Measurements from ENCODE around the gene SAMD4B.
A peak's percentile ranks its signal among the peaks of the same experiment; 100 is the strongest.

Gene SAMD4B

DNA sequence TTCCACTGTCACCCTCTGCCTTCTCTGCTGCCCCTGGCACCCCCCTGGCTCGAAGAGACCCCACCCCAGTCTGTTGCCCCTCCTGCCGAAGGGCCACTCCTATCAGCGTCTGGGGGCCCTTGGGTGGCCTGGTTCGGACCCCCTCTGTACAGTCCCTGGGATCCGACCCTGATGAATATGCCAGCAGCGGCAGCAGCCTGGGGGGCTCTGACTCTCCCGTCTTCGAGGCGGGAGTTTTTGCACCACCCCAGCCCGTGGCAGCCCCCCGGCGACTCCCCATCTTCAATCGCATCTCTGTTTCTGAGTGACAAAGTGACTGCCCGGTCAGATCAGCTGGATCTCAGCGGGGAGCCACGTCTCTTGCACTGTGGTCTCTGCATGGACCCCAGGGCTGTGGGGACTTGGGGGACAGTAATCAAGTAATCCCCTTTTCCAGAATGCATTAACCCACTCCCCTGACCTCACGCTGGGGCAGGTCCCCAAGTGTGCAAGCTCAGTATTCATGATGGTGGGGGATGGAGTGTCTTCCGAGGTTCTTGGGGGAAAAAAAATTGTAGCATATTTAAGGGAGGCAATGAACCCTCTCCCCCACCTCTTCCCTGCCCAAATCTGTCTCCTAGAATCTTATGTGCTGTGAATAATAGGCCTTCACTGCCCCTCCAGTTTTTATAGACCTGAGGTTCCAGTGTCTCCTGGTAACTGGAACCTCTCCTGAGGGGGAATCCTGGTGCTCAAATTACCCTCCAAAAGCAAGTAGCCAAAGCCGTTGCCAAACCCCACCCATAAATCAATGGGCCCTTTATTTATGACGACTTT lies 66.4 kb downstream of the SAMD4B start:
- Histone ChIP-seq H3K9ac (ENCODE audit: low read depth, low read length, poor library complexity) (no peak overlapping the region), H2BK5ac (ENCODE audit: low read length) (no peak overlapping the region), H4K91ac (ENCODE audit: low read depth, low read length, poor library complexity) (no peak overlapping the region), H3K79me1 (ENCODE audit: low read depth, low read length) (no peaks in the 10 kb centered on the region), H2AK5ac (ENCODE audit: low read depth, low read length) (peak overlapping the region; percentile 40), H3K4me1 (ENCODE audit: control insufficient read depth in 2 of 2, insufficient read depth in 1 of 2, low read depth in 1 of 2, low read length in 2 of 2) (peaks cover 18 to 31% of the 10 kb centered on the region in 2 donors), H3K23ac (ENCODE audit: low read depth, low read length, poor library complexity) (no peak overlapping the region), H3K18ac (ENCODE audit: low read length) (peak overlapping the region; percentile 81), H3K27ac (replicated peaks; ENCODE audit: low read length) (no peak overlapping the region), H2BK120ac (ENCODE audit: low read depth, low read length) (no peak overlapping the region), H3K27me3 (ENCODE audit: control insufficient read depth in 3 of 3, insufficient read depth in 3 of 3, low read depth in 1 of 3, low read length in 3 of 3) (peaks cover 0 to 24% (median 0%) of the 10 kb centered on the region in 3 experiments), H2BK12ac (ENCODE audit: low read length) (no peak overlapping the region), H2AFZ (ENCODE audit: low read length) (no peak overlapping the region), H3K4me3 (ENCODE audit: low read length in 2 of 2) (no peak overlapping the region), H3K4ac (ENCODE audit: low read length) (peak overlapping the region; percentile 27), H3K9me3 (replicated peaks in 1 of 2; ENCODE audit: control insufficient read depth in 2 of 2, insufficient read depth in 1 of 2, low read depth in 1 of 2, low read length in 2 of 2) (no peaks in the 10 kb centered on the region), H3K4me2 (ENCODE audit: insufficient read depth, low read length, poor library complexity, severe bottlenecking) (no peak overlapping the region), H2BK15ac (ENCODE audit: low read length) (peak overlapping the region; percentile 27), H3K36me3 (replicated peaks in 1 of 2; ENCODE audit: control insufficient read depth in 2 of 2, insufficient read depth in 2 of 2, low read length in 2 of 2) (peaks cover 0 to 6% of the 10 kb centered on the region in 2 donors), H3K14ac (ENCODE audit: low read length) (no peak overlapping the region), H4K8ac (ENCODE audit: low read depth, low read length) (no peak overlapping the region)
- WGBS, 2 donors (ENCODE audit: extremely low coverage in 2 of 2, insufficient read length in 2 of 2, insufficient replicate concordance in 1 of 2), result no CpG with 5 or more reads among the region's 20 CpGs
- DNase-seq (ENCODE audit: low spot score), result no peak

DNA sequence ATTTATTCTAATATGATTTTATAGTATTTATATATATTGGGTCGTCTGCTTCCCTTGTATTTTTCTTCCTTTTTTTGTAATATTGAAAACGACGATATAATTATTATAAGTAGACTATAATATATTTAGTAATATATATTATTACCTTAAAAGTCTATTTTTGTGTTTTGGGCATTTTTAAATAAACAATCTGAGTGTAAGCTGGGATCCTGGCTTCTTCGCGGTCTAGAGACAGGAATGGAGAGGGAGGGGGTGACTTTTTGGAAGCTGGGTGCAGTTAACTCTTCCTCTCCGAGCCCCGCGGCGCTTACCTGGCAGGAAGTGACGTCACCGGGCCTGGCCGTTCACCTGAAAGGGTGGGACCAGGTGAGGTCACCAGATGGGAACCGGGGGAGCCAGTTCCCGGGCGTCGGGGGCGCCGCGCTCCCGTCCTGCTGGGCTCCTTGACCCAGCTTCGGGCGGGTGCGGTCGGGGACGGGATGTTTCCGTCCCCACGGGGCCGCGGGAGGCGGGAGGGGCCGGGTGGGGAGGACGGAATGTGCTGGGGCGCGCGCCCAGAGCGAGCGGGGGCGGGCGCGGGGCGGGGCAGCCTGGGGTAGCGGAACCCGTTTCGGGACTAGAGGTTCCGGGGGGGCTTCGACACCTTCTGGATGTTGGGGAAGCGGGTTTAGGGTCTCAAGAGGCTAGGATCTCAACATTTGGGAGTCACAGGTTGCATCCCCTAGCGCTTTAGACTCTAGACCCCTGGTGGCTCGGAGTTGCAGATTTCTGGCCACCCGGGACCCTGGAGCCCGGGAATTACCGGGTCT lies 67.2 kb downstream of the SAMD4B start:
- peak overlapping the region; percentile 50 for H2AFZ ChIP-seq (ENCODE audit: low read length)
- DNase-seq (ENCODE audit: low spot score), result no peak
- no CpG with 5 or more reads among the region's 52 CpGs for WGBS, 2 donors (ENCODE audit: extremely low coverage in 2 of 2, insufficient read length in 2 of 2, insufficient replicate concordance in 1 of 2)

DNA sequence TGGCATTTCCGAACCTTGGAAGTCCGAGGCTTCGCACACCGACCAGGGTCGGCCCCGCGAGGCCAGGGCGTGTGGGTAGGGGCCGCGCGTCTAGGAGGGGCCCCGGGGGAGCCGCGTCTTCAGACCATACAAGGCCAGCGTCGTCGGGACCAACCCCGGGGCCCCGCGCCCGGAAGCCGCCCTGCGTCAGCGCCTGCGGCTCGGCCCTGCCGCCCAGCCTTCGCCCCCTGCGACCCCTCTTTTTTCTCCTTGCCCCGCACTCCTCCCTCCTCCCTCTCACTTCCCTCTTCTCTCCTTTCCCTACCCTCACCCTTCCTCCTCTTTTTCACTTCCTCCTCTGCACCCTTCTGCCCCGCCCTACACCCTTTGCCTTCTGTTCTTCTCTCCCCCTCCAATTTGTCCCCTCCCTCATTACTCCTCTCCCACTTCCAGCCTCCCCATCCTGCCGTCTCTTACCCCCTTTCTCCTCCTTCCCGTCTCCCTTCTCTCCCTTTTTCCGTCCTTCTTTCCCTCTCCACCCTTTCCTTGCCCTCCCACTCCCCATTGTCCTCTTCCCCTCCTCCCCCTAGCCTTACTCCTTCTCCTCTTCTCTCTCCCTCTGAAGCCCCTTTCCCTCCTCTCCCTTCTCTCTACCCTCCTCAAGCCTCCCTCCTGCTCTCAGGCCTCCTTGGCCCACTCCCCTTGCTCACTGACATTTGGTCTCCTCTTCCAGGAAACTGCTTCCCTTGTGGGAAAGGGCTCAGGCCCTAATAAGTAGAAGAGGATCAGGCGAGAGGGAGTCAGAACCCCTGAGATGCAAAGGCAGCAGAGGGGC lies 68.0 kb downstream of the SAMD4B start:
- Histone ChIP-seq H3K4ac (ENCODE audit: low read length) (no peak overlapping the region), H3K4me3 (ENCODE audit: low read length in 2 of 2) (peak overlapping the region; percentile 10 to 79), H3K36me3 (replicated peaks in 1 of 2; ENCODE audit: control insufficient read depth in 2 of 2, insufficient read depth in 2 of 2, low read length in 2 of 2) (peaks cover 4 to 16% of the 10 kb centered on the region in 2 donors), H2BK15ac (ENCODE audit: low read length) (peak overlapping the region; percentile 89), H3K4me2 (ENCODE audit: insufficient read depth, low read length, poor library complexity, severe bottlenecking) (peak overlapping the region; percentile 84), H2AFZ (ENCODE audit: low read length) (peak overlapping the region; percentile 50), H3K23ac (ENCODE audit: low read depth, low read length, poor library complexity) (peak overlapping the region; percentile 82), H3K9me3 (replicated peaks in 1 of 2; ENCODE audit: control insufficient read depth in 2 of 2, insufficient read depth in 1 of 2, low read depth in 1 of 2, low read length in 2 of 2) (no peaks in the 10 kb centered on the region), H2BK12ac (ENCODE audit: low read length) (peak overlapping the region; percentile 33), H4K91ac (ENCODE audit: low read depth, low read length, poor library complexity) (no peak overlapping the region), H4K8ac (ENCODE audit: low read depth, low read length) (peak overlapping the region; percentile 93), H3K79me1 (ENCODE audit: low read depth, low read length) (peaks cover 6% of the 10 kb centered on the region), H3K27me3 (ENCODE audit: control insufficient read depth in 3 of 3, insufficient read depth in 3 of 3, low read depth in 1 of 3, low read length in 3 of 3) (peaks cover 0 to 24% (median 0%) of the 10 kb centered on the region in 3 experiments), H3K9ac (ENCODE audit: low read depth, low read length, poor library complexity) (peak overlapping the region; percentile 67), H3K14ac (ENCODE audit: low read length) (no peak overlapping the region), H2BK120ac (ENCODE audit: low read depth, low read length) (peak overlapping the region; percentile 51), H3K4me1 (ENCODE audit: control insufficient read depth in 2 of 2, insufficient read depth in 1 of 2, low read depth in 1 of 2, low read length in 2 of 2) (peaks cover 26 to 37% of the 10 kb centered on the region in 2 donors), H3K18ac (ENCODE audit: low read length) (peak overlapping the region; percentile 96), H2BK5ac (ENCODE audit: low read length) (no peak overlapping the region), H3K27ac (replicated peaks; ENCODE audit: low read length) (no peak overlapping the region), H2AK5ac (ENCODE audit: low read depth, low read length) (peak overlapping the region; percentile 37)
- no CpG with 5 or more reads among the region's 35 CpGs for WGBS, 2 donors (ENCODE audit: extremely low coverage in 2 of 2, insufficient read length in 2 of 2, insufficient replicate concordance in 1 of 2)
- DNase-seq (ENCODE audit: low spot score), result no peak

More for the DNA sequence above, 67.2 kb downstream of the SAMD4B start:
- peak overlapping the region; percentile 54 for H4K8ac ChIP-seq (ENCODE audit: low read depth, low read length)
- H3K4me2 ChIP-seq (ENCODE audit: insufficient read depth, low read length, poor library complexity, severe bottlenecking), result peak overlapping the region; percentile 84
- no peak overlapping the region for H4K91ac ChIP-seq (ENCODE audit: low read depth, low read length, poor library complexity)
- H3K9ac ChIP-seq (ENCODE audit: low read depth, low read length, poor library complexity), result peak overlapping the region; percentile 67
- H3K4ac ChIP-seq (ENCODE audit: low read length), result no peak overlapping the region
- H3K14ac ChIP-seq (ENCODE audit: low read length), result no peak overlapping the region
- H3K27ac ChIP-seq (replicated peaks; ENCODE audit: low read length), result no peak overlapping the region
- peaks cover 0 to 24% (median 0%) of the 10 kb centered on the region in 3 experiments for H3K27me3 ChIP-seq (ENCODE audit: control insufficient read depth in 3 of 3, insufficient read depth in 3 of 3, low read depth in 1 of 3, low read length in 3 of 3)
- H2BK15ac ChIP-seq (ENCODE audit: low read length), result peak overlapping the region; percentile 89
- no peak overlapping the region for H2BK5ac ChIP-seq (ENCODE audit: low read length)
- peak overlapping the region; percentile 51 for H2BK120ac ChIP-seq (ENCODE audit: low read depth, low read length)
- H3K18ac ChIP-seq (ENCODE audit: low read length), result peak overlapping the region; percentile 96
- peaks cover 18 to 31% of the 10 kb centered on the region in 2 donors for H3K4me1 ChIP-seq (ENCODE audit: control insufficient read depth in 2 of 2, insufficient read depth in 1 of 2, low read depth in 1 of 2, low read length in 2 of 2)
- peak overlapping the region; percentile 86 for H3K23ac ChIP-seq (ENCODE audit: low read depth, low read length, poor library complexity)
- H3K9me3 ChIP-seq (replicated peaks in 1 of 2; ENCODE audit: control insufficient read depth in 2 of 2, insufficient read depth in 1 of 2, low read depth in 1 of 2, low read length in 2 of 2), result no peaks in the 10 kb centered on the region
- H2AK5ac ChIP-seq (ENCODE audit: low read depth, low read length), result peak overlapping the region; percentile 56
- H2BK12ac ChIP-seq (ENCODE audit: low read length), result peak overlapping the region; percentile 43
- peak overlapping the region in 1 of 2 donors; percentile 79 for H3K4me3 ChIP-seq (ENCODE audit: low read length in 2 of 2)
- peaks cover 6% of the 10 kb centered on the region for H3K79me1 ChIP-seq (ENCODE audit: low read depth, low read length)
- peaks cover 0 to 8% of the 10 kb centered on the region in 2 donors for H3K36me3 ChIP-seq (replicated peaks in 1 of 2; ENCODE audit: control insufficient read depth in 2 of 2, insufficient read depth in 2 of 2, low read length in 2 of 2)

Measured in neuronal stem cell (in vitro differentiated cells).